Ovary (tissue), 3 donors: ENCODE measurements around the gene SPINT2.

Experiments used
- CTCF ChIP-seq, 3 donors: fragments of 450-650 bp in 2 of 3; fragments of 200-600 bp in 1 of 3; IDR thresholded peaks; one replicate each; pipeline versions ENCODE4 v1.5.1 to v1.8.0; 2016 to 2022; ENCODE audit warnings: antibody characterized with exemption in 3 of 3, mild to moderate bottlenecking in 1 of 3
- POLR2A ChIP-seq: fragments of 450-650 bp; IDR thresholded peaks from one replicate; pipeline ENCODE4 v1.6.1; 2017; ENCODE audit warnings: antibody characterized with exemption, mild to moderate bottlenecking, moderate library complexity
- donor health status: DM: no; HTN: no; CAD: no.

- TF ChIP-seq POLR2A (no peak), CTCF (IDR thresholded peaks at IDR 0.05) (no peak)
Observed at GRCh38 chr19:38278751-38279150, 14.4 kb downstream of the SPINT2 start.
